ENCODE results near the gene FRMD5.
"Not testable (repeated sequence)": the region's sequence is repeated elsewhere in the genome, so short reads cannot be mapped to it uniquely, and the experiment has no call there.

The FRMD5 gene

DNA sequence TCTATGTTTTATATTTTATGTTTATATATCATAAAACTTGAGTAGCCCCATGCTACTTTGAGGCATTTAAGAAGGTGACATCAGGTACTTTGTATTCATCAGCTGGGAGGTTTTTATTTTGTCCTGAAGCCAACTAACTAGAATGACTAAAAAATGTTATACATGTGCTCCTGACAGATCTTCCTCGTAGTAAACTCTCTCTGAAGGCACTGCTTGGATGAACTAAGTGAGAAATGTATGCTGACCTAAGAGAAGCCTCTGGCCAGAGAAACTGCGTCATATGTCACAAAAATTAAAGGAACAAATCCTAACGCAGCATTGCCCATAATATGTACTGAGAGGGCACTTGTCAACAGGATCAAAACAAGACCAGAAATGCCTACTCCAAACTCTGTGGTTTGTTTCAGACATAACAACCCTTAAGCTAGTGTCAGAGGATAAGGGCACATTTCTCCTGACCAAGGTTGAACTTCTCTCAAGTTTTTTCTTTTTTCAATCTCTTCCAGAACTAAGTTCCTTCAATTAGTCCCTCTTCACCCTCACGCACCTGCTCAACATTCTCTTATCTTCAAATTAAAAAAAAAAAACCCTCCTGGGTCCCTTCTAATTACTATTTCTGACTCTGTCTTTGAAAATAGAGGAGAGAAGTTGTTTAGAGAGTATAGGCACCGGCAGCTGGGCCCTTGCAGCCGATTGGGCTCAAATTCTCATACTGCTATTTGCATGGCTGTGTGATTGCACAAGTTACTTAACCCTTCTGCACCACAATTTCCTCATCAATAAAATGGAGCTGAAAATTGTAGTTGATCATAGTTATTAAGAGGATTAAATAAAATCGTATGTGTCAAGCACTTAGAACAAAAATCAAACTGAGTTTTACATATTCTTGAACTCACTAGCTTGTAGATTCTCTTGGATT is 159.0 kb downstream of the FRMD5 start:
- DNase-seq (ENCODE audit: insufficient read length, low spot score) (no peak), FAIRE-seq (no peak)

DNA sequence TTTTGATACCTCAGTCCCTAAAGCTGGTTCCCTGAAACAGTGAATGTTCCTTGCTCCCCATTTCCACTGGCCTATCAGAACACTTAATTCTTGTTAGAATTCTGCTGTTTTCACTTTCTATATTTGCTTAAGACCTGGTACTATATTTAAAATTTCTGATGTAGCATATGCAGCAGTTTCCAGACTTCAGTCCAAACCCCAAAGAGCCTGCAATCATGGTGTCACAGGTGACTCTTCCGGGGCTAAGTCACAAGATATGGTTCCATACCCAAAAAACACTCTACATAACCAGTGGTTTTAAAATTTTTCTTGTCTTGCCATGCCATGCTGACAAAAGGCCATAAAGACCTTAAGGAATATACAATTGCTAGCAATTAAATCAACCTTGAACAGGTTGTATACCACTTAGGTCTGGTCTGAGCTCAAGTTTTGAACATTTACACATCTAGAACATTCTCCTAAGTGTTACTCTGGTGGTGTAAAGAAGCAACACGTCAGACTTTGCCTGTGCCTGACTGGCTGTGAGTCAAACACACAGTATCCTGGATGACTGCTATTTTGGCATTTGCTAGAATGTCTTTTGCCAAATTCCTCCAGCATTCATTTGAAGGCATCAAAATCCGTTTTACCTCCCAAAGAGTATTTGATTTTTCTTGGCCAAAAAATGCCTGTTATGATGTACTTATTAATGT is 160.0 kb downstream of the FRMD5 start:
- DNase-seq (ENCODE audit: insufficient read length, low spot score) (no peak), FAIRE-seq (no peak)

DNA sequence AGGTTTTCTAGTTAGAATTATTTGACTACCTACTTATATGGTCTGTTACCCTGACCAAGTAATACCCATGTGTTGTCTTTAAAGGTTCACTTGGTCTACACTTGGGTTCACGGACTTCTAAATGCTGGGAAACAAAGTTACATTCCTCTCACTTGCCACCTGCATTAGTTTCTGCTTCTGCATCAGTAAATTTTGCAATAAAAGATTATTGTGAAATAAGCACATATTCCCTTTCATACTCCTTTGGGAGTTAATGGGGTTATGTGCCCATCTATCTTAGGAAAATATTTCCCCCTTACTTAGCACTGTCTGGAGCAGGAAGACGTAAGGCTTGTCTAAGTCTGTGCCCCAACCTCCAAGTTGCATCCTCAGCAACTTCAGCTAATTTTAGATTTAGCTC is 160.7 kb downstream of the FRMD5 start:
- DNase-seq (ENCODE audit: insufficient read length, low spot score) (no peak), FAIRE-seq (no peak)

DNA sequence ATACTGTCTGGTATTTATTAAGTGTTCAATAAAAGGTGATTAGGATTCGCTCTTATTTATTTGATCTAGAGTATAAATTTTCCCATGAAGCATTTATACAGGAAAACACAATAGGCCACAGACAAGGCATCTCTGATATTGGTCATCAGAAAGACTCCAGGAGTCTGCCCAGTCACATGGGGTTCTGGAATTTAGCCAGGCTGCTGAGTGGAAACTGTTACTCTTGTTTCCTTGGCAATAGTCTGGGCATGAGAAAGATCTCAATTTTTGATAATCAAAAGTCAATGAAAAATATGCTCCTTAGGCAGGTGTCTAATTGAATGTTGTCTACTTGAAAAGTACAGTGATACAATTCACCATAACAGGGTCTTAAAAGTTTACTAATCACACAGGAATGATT is 161.2 kb downstream of the FRMD5 start:
- no peak for FAIRE-seq
- DNase-seq (ENCODE audit: insufficient read length, low spot score): no peak

DNA sequence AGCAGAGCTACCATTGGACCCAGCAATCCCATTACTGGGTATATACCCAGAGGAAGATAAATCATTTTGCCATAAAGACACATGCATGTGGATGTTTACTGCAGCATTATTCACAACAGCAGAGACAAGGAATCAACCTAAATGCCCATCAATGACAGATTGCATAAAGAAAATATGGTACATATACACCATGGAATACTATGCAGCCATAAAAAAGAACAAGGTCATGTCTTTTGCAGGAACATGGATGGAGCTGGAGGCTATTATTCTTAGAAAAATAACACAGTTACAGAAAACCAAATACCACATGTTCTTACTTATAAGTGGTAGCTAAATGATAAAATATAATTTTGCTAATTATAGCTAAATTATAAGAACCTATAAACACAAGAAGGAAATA is 162.3 kb downstream of the FRMD5 start:
- not testable (repeated sequence) for FAIRE-seq; DNase-seq (ENCODE audit: insufficient read length, low spot score)

DNA sequence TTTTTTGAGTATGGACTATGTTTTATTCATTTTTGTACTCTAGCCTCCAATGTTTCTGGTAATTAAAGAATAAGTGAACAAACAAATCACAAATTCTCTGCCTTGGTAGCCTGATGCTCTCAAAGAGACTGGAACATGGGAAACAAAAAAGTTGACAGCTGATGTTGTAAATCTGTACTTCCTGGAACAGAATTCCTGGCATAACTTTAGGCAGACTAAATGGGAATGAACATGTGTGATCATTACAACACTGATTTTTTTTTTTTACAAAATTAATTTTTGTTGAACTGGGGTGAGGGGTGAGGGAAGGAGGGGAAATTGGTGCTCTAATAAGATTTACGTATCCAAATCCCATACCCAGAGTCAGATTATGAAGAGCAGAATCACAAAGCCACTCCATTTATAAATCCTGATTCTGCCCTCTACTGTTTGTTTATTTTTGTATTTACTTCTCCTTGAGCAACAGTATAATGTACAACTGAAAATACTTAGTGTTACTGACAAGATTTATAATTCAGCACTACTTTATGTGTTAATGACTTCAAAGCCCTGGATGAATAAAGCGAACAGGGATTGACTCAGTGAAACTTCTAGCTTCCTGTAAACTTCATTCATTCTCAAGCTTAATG is 165.0 kb downstream of the FRMD5 start:
- DNase-seq (ENCODE audit: insufficient read length, low spot score) (no peak), FAIRE-seq (no peak)

DNA sequence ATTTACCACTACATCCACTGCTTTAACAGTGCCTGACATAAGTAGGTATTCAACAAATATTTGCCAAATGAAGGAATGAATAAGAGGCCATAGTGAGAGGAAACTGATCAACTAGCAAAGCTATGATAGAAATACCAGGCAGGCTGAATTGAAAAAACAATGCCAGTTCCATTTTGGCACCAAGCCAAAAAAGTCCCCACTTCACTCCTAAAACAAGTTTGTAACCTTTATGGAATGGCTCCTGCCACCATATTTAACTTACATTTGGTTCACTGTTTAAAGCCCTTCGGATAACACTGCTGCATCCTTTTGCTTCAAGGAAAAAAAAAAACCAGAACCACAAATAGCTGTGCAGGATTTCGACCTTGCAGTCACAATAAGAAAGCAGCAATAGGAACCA is 166.1 kb downstream of the FRMD5 start:
- no peak for DNase-seq (ENCODE audit: insufficient read length, low spot score)
- no peak for FAIRE-seq

DNA sequence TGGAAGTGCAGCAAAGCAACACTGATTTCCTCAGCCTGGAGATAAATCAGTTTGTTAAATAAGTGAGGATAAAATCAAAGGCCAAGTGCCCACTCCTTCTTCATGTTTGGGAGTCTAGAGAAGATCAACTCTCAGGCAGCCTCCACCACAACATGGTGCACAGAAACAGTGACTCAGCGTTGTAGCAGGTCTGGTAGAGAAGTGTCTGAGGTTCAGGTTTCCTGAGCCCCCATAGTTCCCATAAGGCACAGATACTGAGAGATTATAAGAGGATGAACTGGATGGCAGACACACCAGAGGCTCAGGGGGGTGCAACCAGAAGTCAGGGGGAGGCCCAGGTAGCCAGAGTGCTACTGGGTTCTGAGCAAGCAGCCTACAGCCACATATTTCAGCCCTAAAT is 166.7 kb downstream of the FRMD5 start:
- no peak for DNase-seq (ENCODE audit: insufficient read length, low spot score)

DNA sequence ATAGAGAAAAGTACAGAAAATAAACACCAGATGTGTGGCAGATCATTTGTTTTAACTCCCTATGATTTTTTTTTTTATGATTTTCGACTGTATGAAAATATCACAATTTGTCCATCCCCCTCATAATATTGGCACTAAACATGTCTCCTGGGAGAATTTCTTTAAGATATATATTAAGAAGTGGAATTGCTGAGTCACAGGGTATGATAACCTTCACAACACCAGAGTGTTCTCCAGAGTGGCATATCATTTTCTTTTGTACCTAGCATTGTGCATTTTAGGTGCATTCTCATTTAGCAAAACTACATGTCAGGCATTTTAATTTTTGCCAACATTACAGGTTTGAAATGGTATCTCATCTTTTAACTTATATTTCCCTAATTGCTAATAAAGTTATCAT is 170.9 kb downstream of the FRMD5 start:
- FAIRE-seq (no peak), DNase-seq (ENCODE audit: insufficient read length, low spot score) (no peak)

More for the DNA sequence above, 166.7 kb downstream of the FRMD5 start:
- FAIRE-seq: no peak

DNA sequence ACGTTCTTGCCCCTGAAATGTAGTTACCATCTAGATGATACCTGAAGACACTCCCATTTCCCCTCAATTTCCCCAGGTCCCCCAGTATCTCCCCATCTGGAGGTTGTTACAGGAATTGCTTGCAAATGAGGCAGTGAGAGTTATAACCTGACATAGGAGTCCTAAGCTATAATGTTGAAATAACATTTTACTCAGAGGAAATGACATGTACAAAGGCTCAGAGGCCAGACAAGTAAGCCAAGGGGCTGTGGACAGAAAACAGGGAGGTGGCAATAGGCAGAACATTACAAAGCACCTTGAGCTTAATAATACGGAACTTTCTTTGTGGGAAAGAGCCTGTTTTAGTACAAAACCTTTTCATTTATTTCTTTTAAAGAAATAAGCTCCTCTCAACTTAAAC is 171.9 kb downstream of the FRMD5 start:
- FAIRE-seq (no peak), DNase-seq (ENCODE audit: insufficient read length, low spot score) (no peak)

DNA sequence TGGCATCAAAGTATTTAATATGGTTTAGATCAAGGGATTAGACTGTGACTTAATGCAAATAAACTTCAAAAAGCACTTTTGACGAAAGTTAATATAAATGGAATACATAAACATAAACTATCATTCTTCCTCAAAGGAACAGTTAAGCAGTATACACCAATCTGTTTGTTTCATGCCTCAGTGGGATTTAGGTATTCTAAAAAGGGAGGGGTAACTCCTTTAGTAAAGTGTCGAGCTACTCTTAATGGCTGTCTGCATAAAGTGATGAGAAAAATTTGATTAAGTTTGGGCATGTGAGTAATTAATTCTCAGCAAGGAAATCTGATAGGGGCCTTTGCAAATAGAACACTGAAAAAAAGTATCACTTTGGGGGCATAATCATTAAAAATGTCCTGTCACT is 176.9 kb downstream of the FRMD5 start:
- FAIRE-seq (no peak), DNase-seq (ENCODE audit: insufficient read length, low spot score) (no peak)

DNA sequence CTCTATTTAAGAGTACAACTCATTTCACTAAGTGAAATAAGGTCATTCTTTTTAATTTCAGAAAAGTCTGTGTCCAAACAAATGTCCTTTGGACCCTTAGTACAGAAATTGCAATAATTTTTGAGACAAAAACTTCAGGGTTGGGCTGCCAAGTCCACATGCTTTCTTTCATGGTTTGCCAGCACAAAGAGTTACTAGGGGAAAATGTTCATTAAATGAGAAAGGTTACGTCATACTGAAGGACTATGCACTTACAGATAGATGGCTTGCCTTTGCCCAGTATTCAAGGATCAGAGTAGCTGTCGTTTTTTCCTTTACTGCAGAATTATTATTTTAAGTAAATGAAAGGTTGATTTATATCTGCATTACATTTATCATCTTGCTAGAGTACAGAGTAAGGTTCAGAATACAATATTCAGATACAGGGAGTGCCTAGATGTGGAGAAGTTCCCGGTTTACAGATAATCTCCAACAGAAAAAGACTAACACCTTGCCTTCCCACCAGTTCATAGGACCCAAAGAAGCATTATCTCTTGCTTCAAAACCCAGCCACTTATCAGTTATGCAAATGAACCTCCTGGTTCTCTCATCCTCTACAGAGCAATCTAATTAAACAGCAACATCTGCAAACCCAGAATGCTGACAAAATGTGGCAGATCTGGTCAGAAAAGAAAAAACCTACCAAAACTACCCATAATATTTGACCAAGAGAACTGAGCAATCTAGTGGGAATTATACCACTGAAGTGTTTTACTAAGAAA is 179.3 kb downstream of the FRMD5 start:
- DNase-seq (ENCODE audit: insufficient read length, low spot score): no peak
- FAIRE-seq: no peak

DNA sequence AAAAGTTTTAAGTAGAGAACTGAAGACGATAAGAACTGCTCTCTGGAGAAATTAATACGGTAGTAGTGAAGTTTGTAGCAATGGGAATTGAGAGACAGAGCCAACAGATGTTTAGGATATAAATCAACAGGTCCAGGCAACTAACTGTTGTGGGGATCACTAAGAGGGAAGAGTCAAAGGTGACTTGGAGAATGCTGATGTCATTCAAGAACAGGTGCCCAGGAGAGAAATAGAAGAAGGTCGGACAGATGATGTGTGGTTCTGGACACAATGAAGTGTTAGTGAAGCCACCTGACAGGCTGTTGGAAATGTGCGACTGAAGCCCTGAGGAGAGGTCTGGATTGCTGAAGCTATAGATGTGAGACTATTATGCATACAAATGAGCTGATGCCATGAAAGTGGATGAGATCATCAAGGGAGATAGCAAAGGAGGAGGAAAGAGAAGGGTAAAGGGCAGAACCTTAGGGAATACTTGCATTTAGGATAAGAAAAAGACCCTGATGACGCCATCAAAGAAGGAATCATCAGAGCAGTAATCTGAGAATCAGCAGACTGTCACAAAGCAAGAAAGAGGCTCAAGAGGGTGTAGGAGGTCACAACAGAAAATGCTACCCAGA is 183.7 kb downstream of the FRMD5 start:
- FAIRE-seq: no peak
- DNase-seq (ENCODE audit: insufficient read length, low spot score): no peak

DNA sequence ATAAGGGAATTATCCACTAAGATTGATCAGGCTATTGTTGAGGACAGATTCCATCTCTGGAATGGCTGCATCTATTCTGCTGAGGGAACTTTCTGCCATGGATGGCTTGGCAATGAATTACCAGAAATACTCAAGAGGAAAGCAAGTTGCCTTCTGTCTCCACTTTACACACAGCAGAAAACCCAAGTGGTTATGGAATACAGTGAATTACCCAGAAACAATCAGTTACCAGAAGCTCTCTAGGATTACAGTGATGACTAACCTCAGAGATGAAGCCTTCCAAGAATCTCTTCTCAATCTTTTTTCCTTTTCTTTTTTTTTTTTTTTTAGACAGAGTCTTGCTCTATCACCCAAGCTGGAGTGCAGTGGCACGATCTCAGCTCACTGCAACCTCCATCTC is 185.0 kb downstream of the FRMD5 start:
- FAIRE-seq: no peak
- DNase-seq (ENCODE audit: insufficient read length, low spot score): no peak

DNA sequence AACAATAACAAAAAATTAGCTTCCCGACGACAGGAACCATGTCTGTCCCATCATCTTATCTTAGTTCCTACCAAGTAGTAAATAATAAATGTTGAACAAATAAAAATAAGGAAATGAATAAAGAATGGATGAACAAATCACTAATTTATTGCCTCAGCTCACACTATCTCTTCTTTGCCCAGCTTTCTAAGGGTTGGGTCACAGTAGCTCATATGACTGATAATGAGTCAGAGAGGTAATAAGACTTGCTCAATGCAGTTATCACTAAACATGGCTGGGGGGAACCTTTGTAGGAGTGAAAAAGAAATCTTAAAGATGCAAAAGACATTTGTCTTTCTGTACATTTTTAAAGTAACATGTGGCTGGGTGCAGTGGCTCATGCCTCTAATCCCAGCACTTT is 186.0 kb downstream of the FRMD5 start:
- FAIRE-seq (no peak), DNase-seq (ENCODE audit: insufficient read length, low spot score) (no peak)

DNA sequence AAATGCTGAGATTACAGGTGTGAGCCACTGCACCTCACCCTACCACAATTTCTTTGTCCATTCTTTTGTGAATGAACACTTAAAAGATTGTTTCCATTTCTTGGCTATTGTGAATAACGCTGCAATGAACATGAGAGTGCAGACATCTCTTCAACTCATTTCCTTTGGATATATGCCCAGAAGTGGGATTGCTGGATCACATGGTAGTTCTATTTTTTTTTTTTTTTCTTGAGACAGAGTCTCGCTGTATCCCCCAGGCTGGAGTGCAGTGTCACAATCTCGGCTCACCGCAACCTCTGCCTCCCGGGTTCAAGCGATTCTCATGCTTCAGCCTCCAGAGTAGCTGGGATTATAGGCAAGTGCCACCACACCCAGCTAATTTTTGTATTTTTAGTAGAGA is 194.8 kb downstream of the FRMD5 start:
- DNase-seq (ENCODE audit: insufficient read length, low spot score); FAIRE-seq: not testable (repeated sequence)

DNA sequence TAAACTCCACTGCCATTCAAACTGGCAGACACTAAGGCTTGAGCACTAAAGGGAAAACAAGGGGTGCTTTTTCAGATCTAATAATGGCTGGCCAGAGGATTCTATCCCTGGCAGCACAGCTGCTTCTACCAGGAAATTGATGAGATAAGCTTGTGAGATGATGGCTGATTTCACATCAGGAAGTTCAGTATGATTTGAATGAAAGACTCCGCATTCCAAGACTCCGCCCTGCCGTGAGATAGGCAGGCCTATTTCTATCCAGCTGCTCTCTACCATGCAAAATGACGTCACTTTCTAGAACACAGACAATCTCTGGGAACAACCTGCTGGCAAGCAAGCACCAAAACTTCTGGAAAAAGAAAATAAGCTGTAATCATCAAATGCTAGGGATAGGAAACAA is 196.5 kb downstream of the FRMD5 start:
- DNase-seq (ENCODE audit: insufficient read length, low spot score) (no peak), FAIRE-seq (no peak)

DNA sequence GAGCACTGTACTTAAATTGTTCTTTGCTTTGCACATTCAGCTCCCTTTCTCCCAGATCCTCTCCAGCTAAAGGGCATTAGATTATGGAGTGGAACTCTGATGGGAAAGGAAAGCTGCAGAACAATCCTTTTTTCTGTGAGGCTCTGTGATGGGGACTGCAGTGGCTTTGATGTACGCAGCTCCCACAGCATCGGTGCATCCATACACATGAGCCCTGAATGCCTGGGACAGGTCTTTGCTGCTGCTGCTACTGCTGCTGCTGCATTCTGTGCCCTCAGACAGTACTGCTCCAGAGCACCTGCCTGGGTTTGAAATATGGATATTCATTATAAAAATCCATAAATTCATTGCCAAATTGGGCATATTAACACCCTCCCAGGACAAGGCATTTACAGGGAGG is 203.9 kb downstream of the FRMD5 start:
- FAIRE-seq (no peak), DNase-seq (ENCODE audit: insufficient read length, low spot score) (no peak)

DNA sequence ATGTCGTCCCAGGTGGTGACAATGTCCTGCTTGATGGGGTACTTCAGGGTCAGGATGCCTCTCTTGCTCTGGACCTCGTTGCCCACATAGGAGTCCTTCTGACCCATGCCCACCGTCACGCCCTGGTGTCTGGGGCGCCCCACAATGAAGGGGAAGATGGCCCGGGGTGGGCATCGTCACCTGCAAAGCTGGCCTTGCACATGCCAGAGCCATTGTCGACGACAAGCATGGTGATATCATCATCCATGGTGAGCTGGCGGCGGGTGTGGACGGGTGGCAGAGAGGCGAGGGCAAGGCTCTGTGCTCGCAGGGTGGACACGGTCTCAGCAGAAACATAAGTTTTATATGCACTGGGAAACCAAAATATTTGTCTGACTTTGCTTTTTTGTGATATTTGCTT is 205.1 kb downstream of the FRMD5 start:
- FAIRE-seq (no peak), DNase-seq (ENCODE audit: insufficient read length, low spot score) (no peak)

DNA sequence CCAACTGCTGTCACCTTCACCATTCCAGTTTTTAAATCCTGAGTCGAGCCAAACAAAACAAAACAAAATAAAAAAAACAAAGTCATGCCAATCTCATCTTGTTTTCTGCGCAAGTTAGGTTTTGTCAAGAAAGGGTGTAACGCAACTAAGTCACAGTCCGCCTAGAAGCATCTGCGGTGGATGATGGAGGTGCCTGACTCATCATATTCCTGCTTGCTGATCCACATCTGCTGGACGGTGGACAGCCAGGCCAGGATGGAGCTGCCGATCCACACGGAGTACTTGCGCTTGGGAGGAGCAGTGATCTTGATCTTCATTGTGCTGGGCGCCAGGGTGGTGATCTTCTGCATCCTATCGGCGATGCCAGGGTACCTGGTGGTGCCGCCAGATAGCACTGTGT is 206.2 kb downstream of the FRMD5 start:
- FAIRE-seq (no peak), DNase-seq (ENCODE audit: insufficient read length, low spot score) (no peak)

DNA sequence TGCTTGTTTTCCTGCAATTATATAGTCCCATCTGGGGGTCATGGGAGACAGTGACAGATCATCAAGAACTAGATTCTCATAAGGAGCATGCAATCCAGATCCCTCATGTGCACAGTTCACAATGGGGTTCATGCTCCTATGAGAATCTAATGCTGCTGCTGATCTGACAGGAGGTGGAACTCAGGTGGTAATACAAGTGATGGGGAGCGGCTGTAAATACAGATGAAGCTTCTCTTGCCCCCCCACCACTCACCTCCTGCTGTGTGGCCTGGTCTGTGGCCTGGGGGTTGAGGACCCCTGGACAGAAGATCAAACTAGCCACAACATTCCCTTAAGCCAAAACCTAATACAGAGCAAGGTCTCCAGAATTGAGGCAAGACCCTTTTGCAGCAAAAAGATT is 207.1 kb downstream of the FRMD5 start:
- FAIRE-seq (no peak), DNase-seq (ENCODE audit: insufficient read length, low spot score) (no peak)
